Endothelial cell of umbilical vein (primary cell): Measurements from ENCODE around the gene CRISPLD2. TPM values are rescaled to one million over a fixed set of nuclear protein-coding genes. Genes with fewer than 3 reads are reported as not detected.

ENCODE experiments used
- BruUV-seq: library from RNA; stranded (reverse); fragments of 400-500 nt; replicated peaks from 2 replicates; lab custom pipeline; 2021; lab: Mats Ljungman, UMichigan
- CTCF ChIA-PET: fragments of 300-600, 350-600 bp; sonication (Branson Sonifier 250); formaldehyde crosslinking; loops from one replicate; lab custom pipeline; 2021; ENCODE audit warnings: antibody characterized with exemption, inconsistent platforms; lab: Charles Lee
- POLR2A ChIA-PET: fragments of 300-600, 350-600 bp; sonication (Branson Sonifier 250); formaldehyde crosslinking; loops from one replicate; lab custom pipeline; 2021; ENCODE audit warnings: antibody characterized with exemption, inconsistent platforms; lab: Charles Lee
- DNase-seq: peaks from one replicate; pipeline ENCODE4 v3.0.0-alpha.2; 2011; ENCODE audit warnings: low read depth, low spot score
- FAIRE-seq: peaks from 2 replicates; lab custom pipeline; 2011; peaks lifted over from hg19 to GRCh38; lab: Jason Lieb, UNC
- H2AFZ ChIP-seq: 2 replicates; pipeline ENCODE4 v1.6.0; 2012; ENCODE audit warnings: low read depth, low read length, control low read depth, inconsistent platforms
- H3K27ac ChIP-seq: 2 replicates; pipeline ENCODE4 v1.5.1; 2011; ENCODE audit warnings: low read depth, mild to moderate bottlenecking, control low read depth, low read length, moderate library complexity; ENCODE audit not compliant: insufficient read depth
- H3K27me3 ChIP-seq, 2 experiments: 2 replicates each; pipeline versions ENCODE4 v1.6.0 to v1.6.1; 2011; ENCODE audit warnings: low read length in 2 of 2, mixed read lengths in 1 of 2; ENCODE audit not compliant: control insufficient read depth in 2 of 2, insufficient read depth in 2 of 2
- H3K36me3 ChIP-seq, 2 experiments: 2 replicates in 1 of 2; 3 replicates in 1 of 2; pipeline ENCODE4 v1.5.1; 2011; ENCODE audit warnings: low read length in 2 of 2, mild to moderate bottlenecking in 1 of 2, moderate library complexity in 1 of 2; ENCODE audit not compliant: control insufficient read depth in 2 of 2, insufficient read depth in 2 of 2; ENCODE audit errors: extremely low read depth in 1 of 2
- H3K4me1 ChIP-seq: 3 replicates; pipeline ENCODE4 v1.5.1; 2011; ENCODE audit warnings: mild to moderate bottlenecking, low read length; ENCODE audit not compliant: control insufficient read depth, insufficient read depth; ENCODE audit errors: extremely low read depth
- H3K4me2 ChIP-seq: 2 replicates; pipeline ENCODE4 v1.6.1; 2011; ENCODE audit warnings: low read length, control low read depth, mixed read lengths; ENCODE audit not compliant: insufficient read depth
- H3K4me3 ChIP-seq, 3 experiments: fragments of 200-600 bp in 1 of 3; sonication (generic), shearing (Covaris generic) in 1 of 3; replicated peaks in 1 of 3; 2 replicates each; pipeline ENCODE4 v1.5.1; 2011 to 2016; ENCODE audit warnings: control low read depth in 3 of 3, low read length in 3 of 3, mild to moderate bottlenecking in 2 of 3, inconsistent platforms in 1 of 3, low read depth in 1 of 3, moderate library complexity in 1 of 3; ENCODE audit not compliant: insufficient read depth in 1 of 3
- H3K79me2 ChIP-seq: 2 replicates; pipeline ENCODE4 v1.6.0; 2012; ENCODE audit warnings: low read length, inconsistent platforms; ENCODE audit not compliant: control insufficient read depth, insufficient read depth
- H3K9ac ChIP-seq: replicated peaks from 2 replicates; pipeline ENCODE3; 2011; ENCODE audit warnings: low read length, control low read depth; ENCODE audit not compliant: insufficient read depth; ENCODE audit errors: extremely low read depth
- H3K9me1 ChIP-seq: replicated peaks from 3 replicates; pipeline ENCODE4 v1.6.0; 2011; ENCODE audit warnings: mild to moderate bottlenecking, low read length; ENCODE audit not compliant: control insufficient read depth, insufficient read depth; ENCODE audit errors: extremely low read depth
- H3K9me3 ChIP-seq: replicated peaks from 2 replicates; pipeline ENCODE4 v1.5.1; 2012; ENCODE audit warnings: low read length, inconsistent platforms; ENCODE audit not compliant: control insufficient read depth, insufficient read depth
- H4K20me1 ChIP-seq: replicated peaks from 2 replicates; pipeline ENCODE3; 2011; ENCODE audit warnings: mild to moderate bottlenecking, low read length; ENCODE audit not compliant: control insufficient read depth, insufficient read depth; ENCODE audit errors: extremely low read depth
- CTCF ChIP-seq, 2 donors: IDR thresholded peaks; 1 replicate in 1 of 2; 2 replicates in 1 of 2; pipeline ENCODE4 v1.5.1; 2011; ENCODE audit warnings: low read length in 2 of 2, mild to moderate bottlenecking in 2 of 2, moderate library complexity in 2 of 2, control low read depth in 1 of 2, inconsistent platforms in 1 of 2, low read depth in 1 of 2; ENCODE audit not compliant: insufficient read depth in 1 of 2; ENCODE audit errors: extremely low read depth in 1 of 2
- EZH2 ChIP-seq: IDR thresholded peaks from 2 replicates; pipeline ENCODE4 v1.6.1; 2012; ENCODE audit warnings: borderline replicate concordance, low read depth, mild to moderate bottlenecking, moderate library complexity, low read length, inconsistent platforms; ENCODE audit not compliant: severe bottlenecking
- FOS ChIP-seq: IDR thresholded peaks from 2 replicates; pipeline ENCODE4 v1.6.1; 2011; ENCODE audit warnings: mild to moderate bottlenecking, low read length, moderate library complexity, borderline replicate concordance; ENCODE audit not compliant: insufficient read depth
- GATA2 ChIP-seq: IDR thresholded peaks from 2 replicates; pipeline ENCODE4 v1.7.0; 2011; ENCODE audit warnings: low read depth, mild to moderate bottlenecking, moderate library complexity, mixed read lengths, low read length; ENCODE audit not compliant: insufficient read length, insufficient read depth
- JUN ChIP-seq: IDR thresholded peaks from 2 replicates; pipeline ENCODE4 v1.6.1; 2011; ENCODE audit warnings: borderline replicate concordance, low read depth; ENCODE audit not compliant: insufficient read length, insufficient read depth
- MAX ChIP-seq: IDR thresholded peaks from 2 replicates; pipeline ENCODE4 v1.6.1; 2011; ENCODE audit not compliant: insufficient read depth, insufficient read length
- MYC ChIP-seq: IDR thresholded peaks from one replicate; pipeline ENCODE4 v1.6.1; 2011; ENCODE audit warnings: mild to moderate bottlenecking, low read depth, low read length
- POLR2A ChIP-seq: IDR thresholded peaks from 2 replicates; pipeline ENCODE4 v1.6.1; 2012; ENCODE audit warnings: low read depth, mild to moderate bottlenecking, control low read depth, low read length
- POLR2AphosphoS5 ChIP-seq: IDR thresholded peaks from 2 replicates; pipeline ENCODE4 v1.6.1; 2012; ENCODE audit warnings: low read depth, mild to moderate bottlenecking, control low read depth, low read length, moderate library complexity; ENCODE audit not compliant: insufficient read depth
- dilution Hi-C: fragments of 300-500 bp; cut with MboI; formaldehyde crosslinking; loops from one replicate; pipeline ENCODE4 v1.15.0; 2019; ENCODE audit warnings: low sequenced_read_pairs; ENCODE audit not compliant: extremely low pct_ligation_motif_present
- intact Hi-C: fragments of 100-400 bp; cut with micrococcal nuclease; formaldehyde crosslinking; loops from one replicate; pipeline ENCODE4 v1.10.0; 2022
- polyA plus RNA-seq, 4 experiments: library from polyadenylated mRNA; depleted of rRNA in 3 of 4; stranded (reverse) in 3 of 4; unstranded in 1 of 4; fragments of >200 nt; gene quantifications; 2 replicates each; pipeline versions ENCODE4 v1.2.1 to v1.2.3, GENCODE V29; 2011 to 2012; ENCODE audit warnings: missing spikeins in 1 of 4
- total RNA-seq: library from RNA; stranded (reverse); gene quantifications from 2 replicates; pipeline ENCODE4 v1.2.3, GENCODE V29; 2021

CRISPLD2 gene
- total and polyA plus RNA-seq, 2 donors (not counting 3 experiments of a cell fraction or from before 2014, with no cell fraction given) = 0.14 to 0.73 TPM

- Histone ChIP-seq H3K4me2 (no peak overlapping the region), H3K36me3 (no peaks in the 10 kb centered on the region), H3K79me2 (no peaks in the 10 kb centered on the region), H4K20me1 (no peaks in the 10 kb centered on the region), H3K4me3 (no peak overlapping the region), H2AFZ (no peak overlapping the region), H3K9me1 (no peaks in the 10 kb centered on the region), H3K9me3 (no peaks in the 10 kb centered on the region), H3K4me1 (no peaks in the 10 kb centered on the region), H3K27me3 (no peaks in the 10 kb centered on the region), H3K9ac (no peak overlapping the region), H3K27ac (no peak overlapping the region)
- no peak for TF ChIP-seq JUN
- no peak for TF ChIP-seq POLR2A
- no peak for TF ChIP-seq POLR2AphosphoS5
- TF ChIP-seq GATA2 = no peak
- TF ChIP-seq EZH2 = no peak
- no peak for TF ChIP-seq MYC
- no peak for TF ChIP-seq FOS
- TF ChIP-seq CTCF (IDR thresholded peaks at IDR 0.05; ENCODE audit: extremely low read depth in 1 of 2, insufficient read depth in 1 of 2, low read depth in 1 of 2, low read length in 2 of 2) = no peak
- no peak for TF ChIP-seq MAX
- CTCF ChIA-PET = interaction anchor here (1.0 to 5.8 kb wide), 8 partner anchors 8 to 172 kb away, joined by 3 to 73 read pairs (median 7); no protein-coding TSS in a partner anchor
- dilution Hi-C loops = no loop called here
- POLR2A ChIA-PET = no interaction called here
- intact Hi-C loops = loop anchor here (5.0 kb wide), 1 partner anchor 769 kb away; no protein-coding TSS in a partner anchor
- DNase-seq = no peak
- no TSS peak for BruUV-seq
- no peak for FAIRE-seq
These were observed 106.7 kb downstream of the CRISPLD2 start for GRCh38 chr16:84926462-84926861.
